C4-2B (cell line): Measurements from ENCODE around the gene RPRD1A.

Experiments used
- ZFX ChIP-seq: fragments of 450-650 bp; IDR thresholded peaks from 2 replicates; pipeline ENCODE4 v1.6.1; 2017
- TF ChIP-seq, protein P1 (sequence below): fragments of 450-650 bp; conservative IDR thresholded peaks from 2 replicates; pipeline ENCODE4 v1.5.1; 2017; ENCODE audit warnings: mild to moderate bottlenecking

DNA sequence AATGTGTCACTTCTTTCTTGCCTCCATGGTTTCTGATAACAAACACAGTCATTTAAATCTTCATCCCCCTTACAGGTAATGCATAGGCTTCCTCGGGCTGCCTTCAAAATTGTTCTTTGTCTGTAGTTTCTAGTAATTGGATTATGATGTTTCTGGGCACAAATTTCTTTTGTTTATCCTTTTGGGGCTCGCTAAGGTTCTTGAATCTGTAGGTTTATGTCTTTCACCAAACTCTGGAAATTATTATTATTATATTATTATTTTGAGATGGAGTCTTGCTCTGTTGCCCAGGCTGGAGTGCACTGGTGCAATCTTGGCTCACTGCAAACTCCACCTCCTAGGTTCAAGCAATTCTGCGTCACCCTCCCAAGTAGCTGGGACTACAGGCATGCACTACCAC is 111.1 kb downstream of the RPRD1A start:
- TF ChIP-seq, protein P1, sequence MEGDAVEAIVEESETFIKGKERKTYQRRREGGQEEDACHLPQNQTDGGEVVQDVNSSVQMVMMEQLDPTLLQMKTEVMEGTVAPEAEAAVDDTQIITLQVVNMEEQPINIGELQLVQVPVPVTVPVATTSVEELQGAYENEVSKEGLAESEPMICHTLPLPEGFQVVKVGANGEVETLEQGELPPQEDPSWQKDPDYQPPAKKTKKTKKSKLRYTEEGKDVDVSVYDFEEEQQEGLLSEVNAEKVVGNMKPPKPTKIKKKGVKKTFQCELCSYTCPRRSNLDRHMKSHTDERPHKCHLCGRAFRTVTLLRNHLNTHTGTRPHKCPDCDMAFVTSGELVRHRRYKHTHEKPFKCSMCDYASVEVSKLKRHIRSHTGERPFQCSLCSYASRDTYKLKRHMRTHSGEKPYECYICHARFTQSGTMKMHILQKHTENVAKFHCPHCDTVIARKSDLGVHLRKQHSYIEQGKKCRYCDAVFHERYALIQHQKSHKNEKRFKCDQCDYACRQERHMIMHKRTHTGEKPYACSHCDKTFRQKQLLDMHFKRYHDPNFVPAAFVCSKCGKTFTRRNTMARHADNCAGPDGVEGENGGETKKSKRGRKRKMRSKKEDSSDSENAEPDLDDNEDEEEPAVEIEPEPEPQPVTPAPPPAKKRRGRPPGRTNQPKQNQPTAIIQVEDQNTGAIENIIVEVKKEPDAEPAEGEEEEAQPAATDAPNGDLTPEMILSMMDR, result no peak
- no peak for TF ChIP-seq ZFX
